Tibial artery (tissue), 4 donors: ENCODE measurements around the gene SLIT3.

Source experiments
- DNase-seq, 2 donors: peaks; one replicate each; pipeline ENCODE4 v3.0.0-alpha.2; 2019
- H3K27ac ChIP-seq, 2 donors: fragments of 200-600 bp; sonication (generic) in 1 of 2; 1 replicate in 1 of 2; 2 replicates in 1 of 2; pipeline ENCODE4 v1.5.1; 2018 to 2019; ENCODE audit warnings: mild to moderate bottlenecking in 1 of 2
- H3K27me3 ChIP-seq, 2 donors: fragments of 200-600 bp; sonication (generic) in 1 of 2; one replicate each; pipeline versions ENCODE4 v1.5.1 to v1.6.0; 2016 to 2019
- H3K36me3 ChIP-seq, 3 donors: fragments of 200-600 bp; sonication (generic) in 2 of 3; one replicate each; pipeline ENCODE4 v1.5.1; 2016 to 2019; ENCODE audit warnings: mild to moderate bottlenecking in 2 of 3
- H3K4me1 ChIP-seq, 4 donors: fragments of 200-600 bp; sonication (generic) in 2 of 4; 1 replicate in 3 of 4; 2 replicates in 1 of 4; pipeline ENCODE4 v1.5.1; 2016 to 2019
- H3K4me3 ChIP-seq, 2 donors: fragments of 200-600 bp; sonication (generic) in 1 of 2; 1 replicate in 1 of 2; 2 replicates in 1 of 2; pipeline ENCODE4 v1.5.1; 2018 to 2019; ENCODE audit warnings: mild to moderate bottlenecking in 2 of 2
- H3K9me3 ChIP-seq, 3 donors: fragments of 200-600 bp; sonication (generic) in 1 of 3; one replicate each; pipeline ENCODE4 v1.5.1; 2016 to 2019
- intact Hi-C: fragments of 100-400 bp; cut with DNase I; formaldehyde crosslinking; loops from one replicate; pipeline ENCODE4 v1.15.0; 2023; ENCODE audit warnings: low total_unique reads
- TF ChIP-seq, protein P1 (sequence below), 2 experiments: fragments of 200-600 bp in 1 of 2; fragments of 450-650 bp in 1 of 2; IDR thresholded peaks; one replicate each; pipeline ENCODE4 v1.5.1; 2017 to 2019; ENCODE audit warnings: antibody characterized with exemption in 2 of 2, mild to moderate bottlenecking in 1 of 2, moderate library complexity in 1 of 2

SLIT3 gene

DNA sequence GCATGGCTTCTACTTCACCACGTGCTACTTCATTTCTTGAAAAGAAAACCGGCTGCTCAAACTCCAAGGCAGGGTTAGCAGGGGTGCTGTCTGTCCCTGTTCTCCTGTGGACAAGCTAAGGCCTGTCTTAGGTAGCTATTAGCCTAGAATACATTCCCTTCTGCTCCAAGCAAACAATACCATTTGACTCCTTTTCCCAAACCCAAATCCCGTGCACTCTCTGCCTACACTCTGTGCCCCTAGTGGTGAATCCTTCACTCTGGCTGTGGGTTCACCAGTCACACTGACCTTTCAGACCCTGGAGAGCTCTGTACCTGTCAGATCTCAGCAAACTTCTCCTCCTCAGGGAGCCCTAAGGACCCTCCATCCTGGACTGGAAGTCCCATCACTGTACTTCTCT, 211.6 kb downstream of the SLIT3 start:
- H3K36me3 ChIP-seq, result peaks cover 0 to 7% (median 0%) of the 10 kb centered on the region in 3 donors
- no peaks in the 10 kb centered on the region for H3K9me3 ChIP-seq
- no peak overlapping the region for H3K4me3 ChIP-seq
- H3K27ac ChIP-seq, result no peak overlapping the region
- no peaks in the 10 kb centered on the region for H3K27me3 ChIP-seq
- no peak for DNase-seq
- intact Hi-C loops, result no loop called here
- H3K4me1 ChIP-seq, result peaks cover 0 to under 1% (median 0%) of the 10 kb centered on the region in 4 donors
- TF ChIP-seq, protein P1, sequence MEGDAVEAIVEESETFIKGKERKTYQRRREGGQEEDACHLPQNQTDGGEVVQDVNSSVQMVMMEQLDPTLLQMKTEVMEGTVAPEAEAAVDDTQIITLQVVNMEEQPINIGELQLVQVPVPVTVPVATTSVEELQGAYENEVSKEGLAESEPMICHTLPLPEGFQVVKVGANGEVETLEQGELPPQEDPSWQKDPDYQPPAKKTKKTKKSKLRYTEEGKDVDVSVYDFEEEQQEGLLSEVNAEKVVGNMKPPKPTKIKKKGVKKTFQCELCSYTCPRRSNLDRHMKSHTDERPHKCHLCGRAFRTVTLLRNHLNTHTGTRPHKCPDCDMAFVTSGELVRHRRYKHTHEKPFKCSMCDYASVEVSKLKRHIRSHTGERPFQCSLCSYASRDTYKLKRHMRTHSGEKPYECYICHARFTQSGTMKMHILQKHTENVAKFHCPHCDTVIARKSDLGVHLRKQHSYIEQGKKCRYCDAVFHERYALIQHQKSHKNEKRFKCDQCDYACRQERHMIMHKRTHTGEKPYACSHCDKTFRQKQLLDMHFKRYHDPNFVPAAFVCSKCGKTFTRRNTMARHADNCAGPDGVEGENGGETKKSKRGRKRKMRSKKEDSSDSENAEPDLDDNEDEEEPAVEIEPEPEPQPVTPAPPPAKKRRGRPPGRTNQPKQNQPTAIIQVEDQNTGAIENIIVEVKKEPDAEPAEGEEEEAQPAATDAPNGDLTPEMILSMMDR (IDR thresholded peaks at IDR 0.05), result no peak

DNA sequence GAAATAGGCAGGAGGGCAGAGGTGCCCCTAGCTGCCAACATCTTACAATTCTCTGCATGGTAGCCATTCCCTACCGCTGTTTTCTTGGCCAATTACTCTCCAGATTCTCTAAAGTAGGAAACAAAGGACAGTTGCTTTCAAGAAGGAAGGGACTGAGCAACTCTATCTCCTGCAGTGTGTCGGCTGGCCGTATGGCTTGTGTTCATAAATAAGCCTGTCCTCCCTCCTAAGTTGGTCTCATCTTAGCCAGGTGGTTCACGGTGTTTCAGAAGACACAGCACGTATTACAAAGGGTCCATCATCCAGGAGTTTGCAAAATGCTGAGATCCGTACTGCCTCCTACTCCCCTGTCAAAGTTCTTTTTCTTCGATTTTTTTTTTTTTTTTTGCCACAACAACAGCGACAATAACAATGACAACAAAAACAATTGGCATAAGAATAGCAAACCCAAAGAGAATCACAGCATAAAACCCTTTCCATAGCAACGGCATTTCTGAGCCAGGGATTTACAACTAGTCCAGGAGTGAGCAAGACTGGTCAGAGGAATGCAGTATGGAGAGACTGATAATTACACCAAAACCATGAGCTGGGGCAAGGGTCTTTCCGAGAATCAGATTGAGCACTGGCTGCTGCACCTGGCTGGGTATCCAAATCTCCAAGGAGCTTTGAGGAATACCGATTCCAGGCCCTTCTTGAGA, 212.8 kb downstream of the SLIT3 start:
- no peak for DNase-seq
- Histone ChIP-seq H3K4me1 (no peaks in the 10 kb centered on the region), H3K27ac (no peak overlapping the region), H3K36me3 (peaks cover 0 to 7% (median 0%) of the 10 kb centered on the region in 3 donors), H3K4me3 (no peak overlapping the region), H3K27me3 (no peaks in the 10 kb centered on the region), H3K9me3 (no peaks in the 10 kb centered on the region)
- TF ChIP-seq, protein P1 (IDR thresholded peaks at IDR 0.05), result no peak
- intact Hi-C loops, result no loop called here

- DNase-seq, result no peak
- intact Hi-C loops, result no loop called here
- H3K36me3 ChIP-seq, result peaks cover 0 to 5% (median 0%) of the 10 kb centered on the region in 3 donors
Observed at GRCh38 chr5:169085636-169086035, 215.3 kb downstream of the SLIT3 start.

GRCh38 chr5:169085212-169085611, 215.7 kb downstream of the SLIT3 start:
- no peaks in the 10 kb centered on the region for H3K9me3 ChIP-seq
- no peak overlapping the region for H3K27ac ChIP-seq
- H3K27me3 ChIP-seq, result no peaks in the 10 kb centered on the region
- peaks cover 0 to 9% (median 4%) of the 10 kb centered on the region in 4 donors for H3K4me1 ChIP-seq
- intact Hi-C loops, result no loop called here
- H3K4me3 ChIP-seq, result no peak overlapping the region
- no peak for DNase-seq
- peaks cover 0 to 1% (median 0%) of the 10 kb centered on the region in 3 donors for H3K36me3 ChIP-seq
- TF ChIP-seq, protein P1 (IDR thresholded peaks at IDR 0.05), result no peak

More at GRCh38 chr5:169085636-169086035, 215.3 kb downstream of the SLIT3 start:
- Histone ChIP-seq H3K4me1 (peaks cover 0 to 9% (median 4%) of the 10 kb centered on the region in 4 donors), H3K4me3 (no peak overlapping the region), H3K27me3 (no peaks in the 10 kb centered on the region), H3K27ac (no peak overlapping the region), H3K9me3 (no peaks in the 10 kb centered on the region)
- TF ChIP-seq, protein P1 (IDR thresholded peaks at IDR 0.05), result no peak

DNA sequence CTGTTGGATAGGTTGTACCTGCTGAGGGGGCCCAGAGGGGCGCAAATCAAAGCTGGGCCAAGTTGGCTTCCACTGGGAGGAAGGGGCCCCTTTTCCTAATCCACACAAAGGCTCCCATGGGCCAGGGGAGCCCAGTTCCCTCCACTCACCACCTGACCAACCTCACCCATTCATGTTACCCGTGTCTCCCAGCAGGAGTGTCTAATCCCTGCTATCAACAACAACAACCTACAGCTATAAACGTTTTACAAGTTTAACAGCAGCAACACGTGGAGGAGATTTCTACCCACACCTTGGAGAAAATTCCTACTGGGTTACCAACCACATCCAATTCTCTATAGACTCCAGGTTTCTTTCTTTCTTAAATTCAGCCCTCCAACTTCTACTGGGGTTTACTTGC, 216.2 kb downstream of the SLIT3 start:
- Histone ChIP-seq H3K36me3 (no peaks in the 10 kb centered on the region), H3K4me3 (no peak overlapping the region), H3K27ac (no peak overlapping the region), H3K27me3 (no peaks in the 10 kb centered on the region), H3K9me3 (no peaks in the 10 kb centered on the region), H3K4me1 (peaks cover 0 to 9% (median 4%) of the 10 kb centered on the region in 4 donors)
- intact Hi-C loops, result no loop called here
- TF ChIP-seq, protein P1 (IDR thresholded peaks at IDR 0.05), result no peak
- no peak for DNase-seq
